Osteoblast (primary cell): ENCODE measurements around the gene MAPK9. TPM values are rescaled to one million over a fixed set of nuclear protein-coding genes. Genes with fewer than 3 reads are reported as not detected.

Source experiments
- total RNA-seq: library from RNA; depleted of rRNA; stranded (reverse); fragments of >200 nt; gene quantifications from 2 replicates; pipeline ENCODE4 v1.2.3, GENCODE V29; 2012

Gene MAPK9
- total RNA-seq, 1 donor, result 31.8 TPM

Other genes starting within 250 kb of the MAPK9 start
- 25.0 and 28.6 TPM in 2 replicates for gene RNF130, start 220.3 kb downstream of the MAPK9 start, total RNA-seq
- under 0.01 TPM in 1 of 2 replicates, not detected in the other for gene RASGEF1C, start 82.9 kb downstream of the MAPK9 start, total RNA-seq
- 30.4 and 39.5 TPM in 2 replicates for gene GFPT2, start 61.3 kb upstream of the MAPK9 start, total RNA-seq
- gene CNOT6, start 202.3 kb upstream of the MAPK9 start, total RNA-seq, result 7.1 and 8.3 TPM in 2 replicates